Fibroblast of mammary gland (primary cell): ENCODE measurements around the gene PTOV1.
A peak's percentile ranks its signal among the peaks of the same experiment; 100 is the strongest.

Experiments
- DNase-seq: peaks from one replicate; pipeline ENCODE4 v3.0.0-alpha.2; 2010; ENCODE audit warnings: low read depth
- H3K4me3 ChIP-seq: 2 replicates; pipeline ENCODE4 v1.5.1; 2011; ENCODE audit warnings: low read depth, mild to moderate bottlenecking, low read length, moderate library complexity; ENCODE audit not compliant: control insufficient read depth
- CTCF ChIP-seq: conservative IDR thresholded peaks from 2 replicates; pipeline ENCODE4 v1.5.1; 2011; ENCODE audit warnings: low read depth, low read length, inconsistent platforms; ENCODE audit not compliant: control insufficient read depth, insufficient read depth

Gene PTOV1

GRCh38 chr19:49843265-49843664 lies 7.7 kb upstream of the PTOV1 start:
- no peak for TF ChIP-seq CTCF
- no peak overlapping the region for H3K4me3 ChIP-seq
- DNase-seq = no peak

GRCh38 chr19:49844138-49845095 lies 6.5 kb upstream of the PTOV1 start:
- no peak for TF ChIP-seq CTCF
- no peak overlapping the region for H3K4me3 ChIP-seq
- DNase-seq = no peak

- no peak for TF ChIP-seq CTCF
- no peak for DNase-seq
- H3K4me3 ChIP-seq = no peak overlapping the region
Measured at GRCh38 chr19:49845414-49845813, 5.5 kb upstream of the PTOV1 start.

- no peak overlapping the region for H3K4me3 ChIP-seq
- TF ChIP-seq CTCF = no peak
- DNase-seq = no peak
Measured at GRCh38 chr19:49846408-49846807, 4.6 kb upstream of the PTOV1 start.

- peak; percentile 93 for DNase-seq
- no peak overlapping the region for H3K4me3 ChIP-seq
Measured at GRCh38 chr19:49847731-49848696, 2.9 kb upstream of the PTOV1 start.

More at GRCh38 chr19:49847731-49848696, 2.9 kb upstream of the PTOV1 start:
- no peak for TF ChIP-seq CTCF
